Suprapubic skin (tissue), 3 donors: ENCODE data around the gene GADD45G.

Source experiments
- CTCF ChIP-seq, 2 donors: fragments of 200-600 bp in 1 of 2; fragments of 450-650 bp in 1 of 2; sonication (generic) in 1 of 2; IDR thresholded peaks; one replicate each; pipeline ENCODE4 v1.5.1; 2016 to 2019; ENCODE audit warnings: antibody characterized with exemption in 2 of 2, mild to moderate bottlenecking in 1 of 2, moderate library complexity in 1 of 2
- POLR2A ChIP-seq, 2 donors: fragments of 450-650 bp; IDR thresholded peaks; one replicate each; pipeline ENCODE4 v1.6.1; 2017; ENCODE audit warnings: antibody characterized with exemption in 2 of 2, mild to moderate bottlenecking in 2 of 2, moderate library complexity in 2 of 2

- TF ChIP-seq CTCF (IDR thresholded peaks at IDR 0.05) (no peak), POLR2A (IDR thresholded peaks at IDR 0.05) (no peak)
Measured at GRCh38 chr9:89588271-89588879, 16.4 kb upstream of the GADD45G start.
